BJ (cell line): ENCODE data around the gene ARL17B. TPM values are rescaled to one million over a fixed set of nuclear protein-coding genes. Genes with fewer than 3 reads are reported as not detected.
A peak's percentile ranks its signal among the peaks of the same experiment; 100 is the strongest.
"Not testable (repeated sequence)": the region's sequence is repeated elsewhere in the genome, so short reads cannot be mapped to it uniquely, and the experiment has no call there.

Source experiments
- CTCF ChIA-PET: fragments of 350-600 bp; formaldehyde crosslinking; extraction: SDS; loops from one replicate; lab custom pipeline; 2021; ENCODE audit warnings: antibody characterized with exemption, inconsistent platforms; lab: Yijun Ruan, JAX
- POLR2A ChIA-PET: fragments of 300-600 bp; sonication (Branson Sonifier 250); formaldehyde crosslinking; extraction: SDS; loops from one replicate; lab custom pipeline; 2021; ENCODE audit warnings: antibody characterized with exemption; lab: Charles Lee
- DNase-seq: peaks from one replicate; pipeline ENCODE4 v3.0.0-alpha.2; 2011; ENCODE audit warnings: low read depth
- H3K27me3 ChIP-seq: 2 replicates; pipeline ENCODE4 v1.6.0; 2011; ENCODE audit warnings: low read length; ENCODE audit not compliant: control insufficient read depth, insufficient read depth
- H3K36me3 ChIP-seq: 2 replicates; pipeline ENCODE4 v1.5.1; 2011; ENCODE audit warnings: low read length; ENCODE audit not compliant: control insufficient read depth, insufficient read depth
- H3K4me3 ChIP-seq: 2 replicates; pipeline ENCODE4 v1.5.1; 2011; ENCODE audit warnings: low read depth, mild to moderate bottlenecking, control low read depth, low read length
- polyA plus RNA-seq: library from polyadenylated mRNA; depleted of rRNA; stranded (reverse); fragments of >200 nt; gene quantifications from 2 replicates; pipeline ENCODE4 v1.2.3, GENCODE V29; 2011; rRNA removed
- small RNA-seq: library from RNA; depleted of rRNA; stranded (forward); fragments of <200 nt; gene quantifications from one replicate; pipeline ENCODE3, GENCODE V24; 2012; ENCODE audit warnings: low replicate concordance, low read depth; ENCODE audit not compliant: insufficient read length

ARL17B gene
- polyA plus RNA-seq, 1 experiment: 7.1 TPM

GRCh38 chr17:46243928-46244327, 117.6 kb downstream of the ARL17B start:
- CTCF ChIA-PET, DNase-seq, H3K36me3 ChIP-seq, H3K27me3 ChIP-seq, POLR2A ChIA-PET, H3K4me3 ChIP-seq: not testable (repeated sequence)

GRCh38 chr17:46243505-46243904, 118.1 kb downstream of the ARL17B start:
- POLR2A ChIA-PET, CTCF ChIA-PET, H3K27me3 ChIP-seq, H3K36me3 ChIP-seq, DNase-seq, H3K4me3 ChIP-seq: not testable (repeated sequence)

DNA sequence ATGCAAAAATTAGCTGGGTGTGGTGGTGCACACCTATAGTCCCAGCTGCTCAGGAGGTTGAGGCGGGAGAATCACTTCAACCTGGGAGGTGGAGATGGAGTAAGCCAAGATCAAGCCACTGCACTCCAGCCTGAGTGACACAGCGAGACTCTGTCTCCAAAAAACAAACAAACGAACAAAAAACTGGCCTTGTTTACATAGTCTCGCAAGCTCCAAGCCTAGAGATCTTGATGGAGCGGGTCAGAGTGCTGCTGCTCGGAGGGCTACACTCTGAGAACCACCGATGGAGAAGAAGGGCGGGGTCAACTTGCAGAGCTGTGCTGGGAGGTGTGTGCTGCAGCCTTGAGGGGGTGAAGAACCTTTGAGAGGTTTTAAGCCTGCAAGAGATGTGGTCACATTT, 130.2 kb downstream of the ARL17B start:
- DNase-seq, H3K4me3 ChIP-seq, POLR2A ChIA-PET, H3K36me3 ChIP-seq, CTCF ChIA-PET, H3K27me3 ChIP-seq: not testable (repeated sequence)

DNA sequence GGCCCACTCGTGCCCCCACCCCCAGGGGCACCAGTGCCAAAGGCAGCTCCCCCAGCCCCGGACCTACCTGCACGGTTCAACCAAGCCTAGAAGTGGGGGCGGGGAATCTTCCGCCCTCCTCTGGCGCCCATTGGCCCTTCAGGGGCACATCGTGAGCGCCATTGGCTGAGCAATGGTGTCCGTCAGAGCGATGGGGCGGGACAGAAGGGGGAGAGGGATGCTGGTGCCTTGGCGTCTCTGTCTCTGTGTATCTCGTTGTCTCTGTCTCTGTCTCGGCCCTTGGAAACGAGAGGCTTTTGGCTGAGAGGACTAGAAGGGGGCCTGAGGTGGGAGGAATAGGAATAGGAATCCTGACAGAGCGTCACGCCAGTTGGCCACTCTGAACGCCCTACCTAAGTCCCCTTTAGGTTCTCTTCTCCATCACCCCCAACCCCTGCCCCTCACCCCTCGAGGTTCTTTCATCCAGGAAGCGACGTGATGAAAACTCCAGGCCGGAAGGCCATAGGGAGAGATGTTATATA, 136.2 kb downstream of the ARL17B start:
- H3K36me3 ChIP-seq, POLR2A ChIA-PET, H3K27me3 ChIP-seq, CTCF ChIA-PET: not testable (repeated sequence)
- DNase-seq: peak; percentile 56
- H3K4me3 ChIP-seq: peak overlapping the region; percentile 53

GRCh38 chr17:46224864-46225263, 136.7 kb downstream of the ARL17B start:
- H3K4me3 ChIP-seq: peak overlapping the region; percentile 53
- H3K36me3 ChIP-seq, CTCF ChIA-PET, POLR2A ChIA-PET, H3K27me3 ChIP-seq, DNase-seq: not testable (repeated sequence)

Small RNAs within 50 kb of the gene (small RNA-seq; reads per million reads assigned to genes)
- gene RN7SL656P: not detected

Other genes starting within 250 kb of the ARL17B start
- 14.1 and 16.7 TPM in 2 replicates for gene KANSL1, start 168.3 kb downstream of the ARL17B start, polyA plus RNA-seq
- gene LRRC37A, start 66.6 kb downstream of the ARL17B start, polyA plus RNA-seq: 3.0 and 3.2 TPM in 2 replicates
- 5.7 and 6.8 TPM in 2 replicates for gene LRRC37A2, start 150.7 kb upstream of the ARL17B start, polyA plus RNA-seq
- gene ARL17A, start 217.9 kb upstream of the ARL17B start, polyA plus RNA-seq: 7.7 and 11.3 TPM in 2 replicates
- 38.0 and 67.5 TPM in 2 replicates for gene NSF, start 228.9 kb upstream of the ARL17B start, polyA plus RNA-seq